HG02981 (cell line): ENCODE data around the gene EEA1.

Experiments used
- ATAC-seq: cut with Tn5 transposase; IDR thresholded peaks from one replicate; pipeline ENCODE4 v1.9.1; 2021; ENCODE audit warnings: mild to moderate bottlenecking, moderate library complexity; ENCODE audit not compliant: unreplicated experiment

Gene EEA1

DNA sequence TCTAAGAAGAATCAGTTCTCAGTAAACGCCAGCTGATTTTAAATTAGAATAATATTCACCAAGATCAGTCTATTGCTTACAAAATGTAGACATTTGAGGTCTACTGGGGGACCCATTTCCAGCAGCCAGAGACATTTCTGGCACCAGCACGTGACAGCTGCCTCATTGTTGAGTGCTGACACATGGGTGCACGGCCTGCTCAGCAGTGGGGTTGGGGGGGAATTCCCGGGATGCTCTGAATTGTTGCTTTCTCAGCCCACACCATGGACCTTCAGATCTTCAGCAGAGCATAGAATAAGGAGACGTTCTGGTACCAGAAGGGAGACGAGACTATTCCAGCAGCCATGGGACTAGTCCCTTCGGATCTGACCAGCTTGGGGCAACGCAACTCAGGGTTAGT is 208.0 kb downstream of the EEA1 start:
- no peak for ATAC-seq
